ENCODE measurements around the gene NFIC.

- TF ChIP-seq EZH2 (IDR thresholded peaks at IDR 0.05; ENCODE audit: insufficient read depth, low read length), result no peak
- TF ChIP-seq, protein P1, sequence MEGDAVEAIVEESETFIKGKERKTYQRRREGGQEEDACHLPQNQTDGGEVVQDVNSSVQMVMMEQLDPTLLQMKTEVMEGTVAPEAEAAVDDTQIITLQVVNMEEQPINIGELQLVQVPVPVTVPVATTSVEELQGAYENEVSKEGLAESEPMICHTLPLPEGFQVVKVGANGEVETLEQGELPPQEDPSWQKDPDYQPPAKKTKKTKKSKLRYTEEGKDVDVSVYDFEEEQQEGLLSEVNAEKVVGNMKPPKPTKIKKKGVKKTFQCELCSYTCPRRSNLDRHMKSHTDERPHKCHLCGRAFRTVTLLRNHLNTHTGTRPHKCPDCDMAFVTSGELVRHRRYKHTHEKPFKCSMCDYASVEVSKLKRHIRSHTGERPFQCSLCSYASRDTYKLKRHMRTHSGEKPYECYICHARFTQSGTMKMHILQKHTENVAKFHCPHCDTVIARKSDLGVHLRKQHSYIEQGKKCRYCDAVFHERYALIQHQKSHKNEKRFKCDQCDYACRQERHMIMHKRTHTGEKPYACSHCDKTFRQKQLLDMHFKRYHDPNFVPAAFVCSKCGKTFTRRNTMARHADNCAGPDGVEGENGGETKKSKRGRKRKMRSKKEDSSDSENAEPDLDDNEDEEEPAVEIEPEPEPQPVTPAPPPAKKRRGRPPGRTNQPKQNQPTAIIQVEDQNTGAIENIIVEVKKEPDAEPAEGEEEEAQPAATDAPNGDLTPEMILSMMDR (IDR thresholded peaks at IDR 0.05; ENCODE audit: insufficient read depth, low read depth, low read length), result no peak
Observed at GRCh38 chr19:3389876-3390371, 23.5 kb downstream of the NFIC start.

Data from astrocyte (in vitro differentiated cells and primary cell).